ENCODE measurements around the gene STMP1. TPM values are rescaled to one million over a fixed set of nuclear protein-coding genes. Genes with fewer than 3 reads are reported as not detected.

The STMP1 gene
- polyA plus RNA-seq, 2 of the 4 experiments (the other 2 are of a cell fraction): 33.0 to 35.5 TPM

- peak; percentile 84 to 89; a peak in 5 of 6 replicates for ATAC-seq
- peak; percentile 51 for FAIRE-seq
- H3K4me1 ChIP-seq: no peaks in the 10 kb centered on the region
- ChIA-PET POLR2A (interaction anchor here (1.9 kb wide), 1 partner anchor 17 kb away, joined by 9 read pairs; the partner anchor contains the start of gene STMP1), CTCF (interaction anchor here (0.6 to 11.6 kb wide), 41 partner anchors 9 to 959 kb away, joined by 3 to 176 read pairs (median 4); partner anchors contain the start of gene STMP1)
- WGBS (ENCODE audit: missing lambda C conversion rate): 37% methylated on average over 6 of the region's 6 CpGs
- H3K9me3 ChIP-seq: no peaks in the 10 kb centered on the region
- H3K4me3 ChIP-seq: no peak overlapping the region
- H3K27ac ChIP-seq: no peak overlapping the region
- peak; percentile 32 to 55 for DNase-seq (ENCODE audit: low read depth in 1 of 2, low spot score in 1 of 2)
- H3K4me2 ChIP-seq: no peak overlapping the region
- TF ChIP-seq MAX (IDR thresholded peaks at IDR 0.05): no peak
- TF ChIP-seq USF2 (IDR thresholded peaks at IDR 0.05): no peak
- no peak for TF ChIP-seq KDM1A (IDR thresholded peaks at IDR 0.05; ENCODE audit: low read depth)
- TF ChIP-seq ZFP36 (IDR thresholded peaks at IDR 0.05; ENCODE audit: borderline replicate concordance, partially characterized antibody): no peak
- TF ChIP-seq E2F6 (IDR thresholded peaks at IDR 0.05; ENCODE audit: borderline replicate concordance, low read depth): no peak
- TF ChIP-seq EHF (CRISPR knock-in tag; IDR thresholded peaks at IDR 0.05): no peak
- peak; percentile 83 for TF ChIP-seq CTCF (IDR thresholded peaks at IDR 0.05)
- TF ChIP-seq FOXS1 (CRISPR knock-in tag; IDR thresholded peaks at IDR 0.05): no peak
- no peak for TF ChIP-seq GATA3 (IDR thresholded peaks at IDR 0.05; ENCODE audit: borderline replicate concordance)
- peak; percentile 74 for TF ChIP-seq SMC3 (IDR thresholded peaks at IDR 0.05)
- no peak for TF ChIP-seq CBX8 (IDR thresholded peaks at IDR 0.05)
- no peak for TF ChIP-seq HEYL (CRISPR knock-in tag; IDR thresholded peaks at IDR 0.05)
- no peak for TF ChIP-seq CBX2 (IDR thresholded peaks at IDR 0.05; ENCODE audit: borderline replicate concordance, low read depth)
- no peak for TF ChIP-seq JUN (IDR thresholded peaks at IDR 0.05)
- no peak for TF ChIP-seq JUNB (IDR thresholded peaks at IDR 0.05)
- peak; percentile 40 to 61; a peak in 4 of 5 replicates for TF ChIP-seq RAD21 (conservative IDR thresholded peaks at IDR 0.05 in 1 of 2, IDR thresholded peaks at IDR 0.05 in 1 of 2)
Measured at GRCh38 chr7:135645296-135645904, 16.9 kb upstream of the STMP1 start.

GRCh38 chr7:135647755-135648154 lies 14.6 kb upstream of the STMP1 start:
- WGBS (ENCODE audit: missing lambda C conversion rate): 94% methylated on average over 1 of the region's 1 CpG
- Histone ChIP-seq H3K27ac (no peak overlapping the region), H3K9me3 (no peaks in the 10 kb centered on the region), H3K4me3 (no peak overlapping the region), H3K4me1 (no peaks in the 10 kb centered on the region), H3K4me2 (no peak overlapping the region)
- no peak for ATAC-seq
- DNase-seq (ENCODE audit: low read depth in 1 of 2, low spot score in 1 of 2): no peak
- ChIA-PET POLR2A (no interaction called here), CTCF (interaction anchor here (0.8 to 11.6 kb wide), 8 partner anchors 10 to 370 kb away, joined by 3 to 176 read pairs (median 6); partner anchors contain the start of gene STMP1)
- TF ChIP-seq BCL3 (IDR thresholded peaks at IDR 0.05): no peak
- no peak for TF ChIP-seq FOSL2 (IDR thresholded peaks at IDR 0.05)
- no peak for TF ChIP-seq FOSL2 (CRISPR knock-in tag; IDR thresholded peaks at IDR 0.05)
- no peak for TF ChIP-seq HES2 (IDR thresholded peaks at IDR 0.05)
- TF ChIP-seq HOXB13 (CRISPR knock-in tag; IDR thresholded peaks at IDR 0.05; ENCODE audit: low read depth): no peak
- TF ChIP-seq E2F6 (IDR thresholded peaks at IDR 0.05; ENCODE audit: borderline replicate concordance, low read depth): no peak
- no peak for FAIRE-seq

All from A549 (cell line).